Measurements from ENCODE around the gene THSD7B. TPM values are rescaled to one million over a fixed set of nuclear protein-coding genes. Genes with fewer than 3 reads are reported as not detected.

Gene THSD7B
- total and polyA plus RNA-seq, 9 donors: 0.27 to 1.8 (median 0.77) TPM

DNA sequence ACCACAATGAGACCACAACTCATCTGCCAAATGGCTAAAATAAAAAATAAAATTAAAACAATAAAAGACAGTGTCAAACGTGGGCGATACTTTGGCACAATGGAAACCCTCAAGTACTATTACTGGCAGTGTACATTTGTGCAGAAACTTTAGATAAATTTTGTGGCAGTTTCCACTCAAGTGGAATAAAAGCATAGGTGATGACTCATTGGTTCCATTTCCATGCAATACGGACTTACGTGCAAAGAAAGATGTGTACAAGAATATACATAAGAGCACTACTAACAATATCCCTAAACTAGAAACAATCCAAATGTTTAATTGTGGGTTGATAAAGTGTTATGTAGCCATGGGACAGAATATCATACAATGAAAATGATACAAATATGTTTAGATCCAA is 940.0 kb downstream of the THSD7B start:
- WGBS (ENCODE audit: insufficient coverage): no CpG with 5 or more reads among the region's 4 CpGs
- peaks cover 2% of the 10 kb centered on the region for H3K9me3 ChIP-seq (replicated peaks; ENCODE audit: control insufficient read depth, low read depth, low read length)
- no peak overlapping the region for H3K27ac ChIP-seq (ENCODE audit: low read length)
- DNase-seq: no peak
- H3K4me1 ChIP-seq (ENCODE audit: control insufficient read depth, insufficient read depth, low read length): peaks cover 3% of the 10 kb centered on the region
- H3K36me3 ChIP-seq (ENCODE audit: control insufficient read depth, insufficient read depth, low read length): no peaks in the 10 kb centered on the region
- H3K27me3 ChIP-seq (ENCODE audit: control insufficient read depth, insufficient read depth, low read length): no peaks in the 10 kb centered on the region
- no peak overlapping the region for H3K4me3 ChIP-seq (ENCODE audit: low read length)

DNA sequence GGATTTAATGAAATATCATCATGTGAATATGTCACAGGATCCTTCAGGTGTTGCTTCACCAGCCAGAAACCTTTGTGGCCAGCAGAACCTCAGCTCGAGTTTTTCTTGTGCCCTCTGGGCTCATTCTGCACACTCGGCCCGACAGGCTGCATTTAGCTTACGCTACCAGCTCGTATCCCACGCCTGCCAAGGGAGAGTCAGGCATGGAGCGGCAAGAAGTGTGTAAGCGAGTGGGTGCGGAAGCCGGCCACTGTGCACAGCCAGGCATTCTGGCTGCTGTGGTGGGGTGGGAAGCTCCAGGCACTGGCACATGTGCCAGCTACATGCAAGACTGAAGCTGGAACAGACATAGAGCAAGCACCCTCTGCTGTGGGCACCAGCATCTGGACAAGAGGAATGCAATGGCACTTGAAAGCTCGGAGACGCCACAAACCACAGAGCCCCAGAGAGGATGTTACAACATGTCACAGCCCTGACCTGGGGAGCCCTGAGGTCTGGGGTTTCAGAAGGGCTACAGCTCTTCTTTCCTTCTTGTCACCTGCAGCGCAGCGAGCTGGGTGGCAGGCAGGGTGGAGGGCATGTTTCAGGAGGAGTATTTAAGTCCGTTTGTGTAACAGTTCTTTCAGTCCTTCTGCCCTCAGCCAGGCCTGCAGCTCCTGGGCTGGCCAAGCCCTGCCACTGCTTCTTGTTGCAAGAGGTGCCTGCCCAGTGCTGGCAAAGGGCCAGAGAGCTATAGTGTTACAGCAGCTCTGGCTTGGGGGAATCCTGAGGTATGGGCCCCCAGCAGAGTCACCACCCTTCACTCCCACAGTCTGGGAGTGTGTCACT is 941.7 kb downstream of the THSD7B start:
- 87% methylated on average over 13 of the region's 15 CpGs for WGBS (ENCODE audit: insufficient coverage)
- H3K4me1 ChIP-seq (ENCODE audit: control insufficient read depth, insufficient read depth, low read length): peaks cover 3% of the 10 kb centered on the region
- H3K9me3 ChIP-seq (replicated peaks; ENCODE audit: control insufficient read depth, low read depth, low read length): peaks cover 2% of the 10 kb centered on the region
- H3K27ac ChIP-seq (ENCODE audit: low read length): no peak overlapping the region
- no peaks in the 10 kb centered on the region for H3K27me3 ChIP-seq (ENCODE audit: control insufficient read depth, insufficient read depth, low read length)
- no peak overlapping the region for H3K4me3 ChIP-seq (ENCODE audit: low read length)
- no peaks in the 10 kb centered on the region for H3K36me3 ChIP-seq (ENCODE audit: control insufficient read depth, insufficient read depth, low read length)
- peak; percentile 7 for DNase-seq

GRCh38 chr2:137708311-137708710 is 943.0 kb downstream of the THSD7B start:
- H3K9me3 ChIP-seq (replicated peaks; ENCODE audit: control insufficient read depth, low read depth, low read length): peaks cover 2% of the 10 kb centered on the region
- WGBS (ENCODE audit: insufficient coverage): 81% methylated on average over 3 of the region's 5 CpGs
- H3K27ac ChIP-seq (ENCODE audit: low read length): no peak overlapping the region
- no peak overlapping the region for H3K4me3 ChIP-seq (ENCODE audit: low read length)
- no peak for DNase-seq
- H3K36me3 ChIP-seq (ENCODE audit: control insufficient read depth, insufficient read depth, low read length): no peaks in the 10 kb centered on the region
- H3K4me1 ChIP-seq (ENCODE audit: control insufficient read depth, insufficient read depth, low read length): peaks cover 3% of the 10 kb centered on the region
- H3K27me3 ChIP-seq (ENCODE audit: control insufficient read depth, insufficient read depth, low read length): no peaks in the 10 kb centered on the region

DNA sequence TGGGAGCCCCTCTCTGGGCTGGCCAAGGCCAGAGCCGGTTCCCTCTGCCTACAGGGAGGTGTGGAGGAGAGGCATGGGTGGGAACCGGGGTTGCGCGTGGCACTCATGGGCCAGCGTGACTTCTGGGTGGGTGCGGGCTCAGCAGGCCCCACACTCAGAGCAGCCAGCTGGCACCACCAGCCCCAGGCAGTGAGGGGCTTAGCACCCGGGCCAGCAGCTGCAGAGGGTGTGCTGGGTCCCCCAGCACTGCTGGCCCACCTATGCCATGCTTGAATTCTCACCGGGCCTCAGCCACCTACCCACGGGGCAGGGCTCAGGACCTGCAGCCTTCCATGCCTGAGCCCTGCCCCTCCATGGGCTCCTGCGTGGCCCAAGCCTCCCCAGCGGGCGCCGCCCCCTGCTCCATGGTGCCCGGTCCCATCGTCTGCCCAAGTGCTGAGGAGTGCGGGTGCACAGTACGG is 950.4 kb downstream of the THSD7B start:
- no peaks in the 10 kb centered on the region for H3K4me1 ChIP-seq (ENCODE audit: control insufficient read depth, insufficient read depth, low read length)
- 85% methylated on average over 13 of the region's 17 CpGs for WGBS (ENCODE audit: insufficient coverage)

GRCh38 chr2:137718786-137719185 is 953.4 kb downstream of the THSD7B start:
- Histone ChIP-seq H3K27me3 (ENCODE audit: control insufficient read depth, insufficient read depth, low read length) (no peaks in the 10 kb centered on the region), H3K4me1 (ENCODE audit: control insufficient read depth, insufficient read depth, low read length) (no peaks in the 10 kb centered on the region), H3K4me3 (ENCODE audit: low read length) (no peak overlapping the region), H3K27ac (ENCODE audit: low read length) (no peak overlapping the region), H3K36me3 (ENCODE audit: control insufficient read depth, insufficient read depth, low read length) (no peaks in the 10 kb centered on the region), H3K9me3 (replicated peaks; ENCODE audit: control insufficient read depth, low read depth, low read length) (peaks cover 12% of the 10 kb centered on the region)
- no peak for DNase-seq
- 100% methylated on average over 2 of the region's 3 CpGs for WGBS (ENCODE audit: insufficient coverage)

More for the DNA sequence above, 950.4 kb downstream of the THSD7B start:
- Histone ChIP-seq H3K4me3 (ENCODE audit: low read length) (no peak overlapping the region), H3K27me3 (ENCODE audit: control insufficient read depth, insufficient read depth, low read length) (no peaks in the 10 kb centered on the region), H3K27ac (ENCODE audit: low read length) (no peak overlapping the region), H3K9me3 (replicated peaks; ENCODE audit: control insufficient read depth, low read depth, low read length) (peaks cover 10% of the 10 kb centered on the region), H3K36me3 (ENCODE audit: control insufficient read depth, insufficient read depth, low read length) (no peaks in the 10 kb centered on the region)
- no peak for DNase-seq

DNA sequence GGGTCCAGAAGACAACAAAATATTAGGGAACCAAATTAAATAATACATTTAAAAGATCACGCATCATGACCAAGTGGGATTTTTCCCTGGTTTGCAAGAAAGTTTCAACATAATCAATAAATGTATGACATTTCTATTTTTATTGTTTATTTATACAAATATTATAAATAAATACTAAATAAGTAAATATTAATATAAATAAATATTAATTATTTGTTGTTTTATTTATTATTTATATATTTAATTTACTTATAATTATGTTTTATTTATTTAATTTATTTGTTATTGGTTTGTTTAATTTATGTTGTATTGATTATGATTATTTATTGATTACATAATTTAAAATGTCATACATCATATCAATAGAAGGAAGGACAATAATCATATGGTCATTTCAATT is 956.4 kb downstream of the THSD7B start:
- no peak overlapping the region for H3K27ac ChIP-seq (ENCODE audit: low read length)
- WGBS (ENCODE audit: insufficient coverage): no CpG with 5 or more reads among the region's 1 CpG

GRCh38 chr2:137724912-137725311 is 959.6 kb downstream of the THSD7B start:
- Histone ChIP-seq H3K36me3 (ENCODE audit: control insufficient read depth, insufficient read depth, low read length) (no peaks in the 10 kb centered on the region), H3K4me1 (ENCODE audit: control insufficient read depth, insufficient read depth, low read length) (no peaks in the 10 kb centered on the region), H3K27me3 (ENCODE audit: control insufficient read depth, insufficient read depth, low read length) (no peaks in the 10 kb centered on the region), H3K9me3 (replicated peaks; ENCODE audit: control insufficient read depth, low read depth, low read length) (peaks cover 4% of the 10 kb centered on the region), H3K4me3 (ENCODE audit: low read length) (no peak overlapping the region), H3K27ac (ENCODE audit: low read length) (no peak overlapping the region)
- 50% methylated on average over 1 of the region's 2 CpGs for WGBS (ENCODE audit: insufficient coverage)
- no peak for DNase-seq

More for the DNA sequence above, 956.4 kb downstream of the THSD7B start:
- Histone ChIP-seq H3K4me3 (ENCODE audit: low read length) (no peak overlapping the region), H3K9me3 (replicated peaks; ENCODE audit: control insufficient read depth, low read depth, low read length) (peaks cover 10% of the 10 kb centered on the region), H3K27me3 (ENCODE audit: control insufficient read depth, insufficient read depth, low read length) (no peaks in the 10 kb centered on the region), H3K4me1 (ENCODE audit: control insufficient read depth, insufficient read depth, low read length) (no peaks in the 10 kb centered on the region), H3K36me3 (ENCODE audit: control insufficient read depth, insufficient read depth, low read length) (no peaks in the 10 kb centered on the region)
- DNase-seq: no peak
